GM19328 (cell line): ENCODE measurements around the gene KIF3B.
"Not testable (repeated sequence)": the region's sequence is repeated elsewhere in the genome, so short reads cannot be mapped to it uniquely, and the experiment has no call there.

Experiments used
- ATAC-seq: cut with Tn5 transposase; IDR thresholded peaks from one replicate; pipeline ENCODE4 v1.9.1; 2021; ENCODE audit warnings: mild to moderate bottlenecking, moderate library complexity; ENCODE audit not compliant: unreplicated experiment

The KIF3B gene

DNA sequence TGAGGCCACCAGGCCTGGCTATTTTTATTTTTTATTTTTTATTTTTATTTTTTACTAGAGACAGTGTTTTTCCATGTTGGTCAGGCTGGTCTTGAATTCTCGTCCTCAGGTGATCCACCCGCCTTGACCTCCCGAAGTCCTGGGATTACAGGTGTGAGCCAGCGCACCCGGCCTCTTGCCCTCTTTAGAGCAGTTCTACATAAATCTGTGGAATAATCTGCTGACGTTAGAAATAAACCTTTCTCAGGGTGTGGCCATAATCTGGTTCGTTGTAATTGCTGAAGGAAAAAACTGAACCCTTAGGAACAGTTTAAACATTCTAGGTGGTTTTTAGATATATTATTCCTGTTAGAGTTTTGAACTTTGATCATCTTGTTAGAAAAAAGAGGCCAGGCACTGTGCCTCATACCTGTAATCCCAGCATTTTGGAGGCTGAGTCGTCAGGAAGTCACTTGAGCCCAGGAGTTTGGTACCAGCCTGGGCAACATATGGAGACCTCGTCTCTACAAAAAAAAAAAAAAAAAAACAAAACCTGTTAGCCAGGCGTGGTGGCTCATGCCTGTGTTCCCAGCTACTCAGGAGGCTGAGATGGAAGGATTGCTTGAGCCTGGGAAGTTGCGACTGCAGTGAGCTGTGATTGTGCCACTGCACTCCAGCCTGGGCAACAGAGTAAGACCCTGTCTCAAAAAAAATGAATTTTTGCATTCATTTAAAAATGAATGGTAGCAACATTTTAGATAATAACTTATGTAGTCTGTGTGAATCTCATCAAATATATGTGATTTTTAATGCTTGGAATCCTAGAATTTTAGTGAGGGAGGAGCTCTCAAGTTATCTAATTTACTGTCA lies 104.9 kb downstream of the KIF3B start:
- no peak for ATAC-seq

DNA sequence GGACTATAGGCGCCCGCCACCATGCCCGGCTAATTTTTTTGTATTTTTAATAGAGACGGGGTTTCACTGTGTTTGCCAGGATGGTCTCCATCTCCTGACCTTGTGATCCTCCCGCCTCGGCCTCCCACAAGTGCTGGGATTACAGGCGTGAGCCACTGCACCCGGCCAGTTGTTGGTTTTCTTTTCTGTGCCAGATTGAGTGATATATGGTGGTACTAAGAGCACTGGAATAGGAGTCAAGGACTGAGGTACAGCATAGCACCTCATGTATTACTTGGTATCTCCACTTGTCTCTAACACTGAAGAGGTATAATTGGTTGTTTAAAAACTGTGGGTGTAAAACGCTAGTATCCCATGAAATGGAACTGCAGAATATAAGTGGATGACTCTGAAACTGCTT lies 106.0 kb downstream of the KIF3B start:
- not testable (repeated sequence) for ATAC-seq
